Activated effector memory CD4-positive, alpha-beta T cell treated with Interleukin-2 at 50 U/mL for 16 hours (primary cell): Measurements from ENCODE around the gene GZMB.
"Not testable (repeated sequence)": the region's sequence is repeated elsewhere in the genome, so short reads cannot be mapped to it uniquely, and the experiment has no call there.

Experiments used
- DNase-seq: peaks from one replicate; pipeline ENCODE4 v3.0.0-alpha.2; 2020

The GZMB gene, protein sequence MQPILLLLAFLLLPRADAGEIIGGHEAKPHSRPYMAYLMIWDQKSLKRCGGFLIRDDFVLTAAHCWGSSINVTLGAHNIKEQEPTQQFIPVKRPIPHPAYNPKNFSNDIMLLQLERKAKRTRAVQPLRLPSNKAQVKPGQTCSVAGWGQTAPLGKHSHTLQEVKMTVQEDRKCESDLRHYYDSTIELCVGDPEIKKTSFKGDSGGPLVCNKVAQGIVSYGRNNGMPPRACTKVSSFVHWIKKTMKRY

DNA sequence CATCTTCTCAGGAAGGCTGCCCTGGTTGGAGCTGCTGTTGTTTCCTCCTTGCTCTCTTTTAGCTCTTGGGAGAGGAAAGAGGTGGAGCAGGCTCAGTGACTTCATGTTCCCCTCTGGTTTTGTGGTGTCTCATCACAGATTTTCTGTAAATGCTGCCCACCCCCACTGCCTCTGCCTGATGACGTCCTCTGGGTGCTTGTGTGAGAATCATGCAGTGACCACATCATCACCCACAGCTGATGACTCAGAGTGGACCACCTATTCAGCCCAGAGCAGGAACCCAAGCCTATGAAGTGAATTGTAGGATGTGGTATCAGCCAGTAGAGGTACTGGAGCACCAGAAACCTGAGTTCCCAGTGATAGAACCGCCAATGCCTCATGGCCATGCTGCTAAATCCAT lies at the start of gene GZMB:
Gene GZMB, minus strand, starts transcription at position 33 of the 400 bp plus-strand sequence. Its CDS starts 30 bp downstream, at position 3.
- peak; percentile 6 for DNase-seq

DNA sequence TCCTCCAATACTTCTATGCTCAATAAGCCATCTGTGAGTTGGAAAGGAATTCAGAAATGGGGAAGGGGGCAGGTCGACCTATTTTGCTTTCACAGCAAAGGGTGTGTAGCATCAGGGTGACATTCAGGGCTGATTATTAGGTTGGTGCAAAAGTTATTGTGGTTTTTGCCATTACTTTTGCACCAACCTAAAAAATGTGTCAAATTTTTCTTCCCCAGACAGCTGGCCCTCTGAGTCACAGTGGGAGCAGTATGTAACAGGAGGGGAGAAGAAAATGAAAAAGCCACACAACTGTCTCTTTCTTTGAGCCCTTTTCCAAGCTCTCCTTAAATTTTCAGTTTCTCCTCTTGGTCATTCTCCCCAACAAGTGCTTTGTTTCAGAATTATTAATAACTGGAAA lies 47.1 kb upstream of the GZMB start:
- DNase-seq, result no peak

DNA sequence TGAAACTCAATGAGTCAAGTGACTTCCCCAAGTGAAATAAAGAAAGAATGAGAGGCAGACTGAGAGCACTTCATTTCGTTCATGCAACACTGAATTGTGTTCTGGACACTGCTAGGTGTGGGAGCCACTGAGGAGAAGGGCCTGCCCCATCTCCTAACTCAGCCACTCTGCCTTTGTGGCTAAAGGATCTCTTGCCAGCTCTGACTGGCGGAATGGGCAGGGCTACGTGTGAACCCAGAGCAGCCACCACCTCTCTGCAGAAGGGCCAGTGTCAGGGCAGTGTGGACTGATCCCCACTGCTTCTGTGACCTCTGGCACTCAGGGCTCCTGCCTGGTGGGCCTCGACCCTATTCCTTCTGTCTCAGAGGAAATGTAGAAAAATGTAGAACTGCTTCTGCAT lies 46.5 kb upstream of the GZMB start:
- no peak for DNase-seq

DNA sequence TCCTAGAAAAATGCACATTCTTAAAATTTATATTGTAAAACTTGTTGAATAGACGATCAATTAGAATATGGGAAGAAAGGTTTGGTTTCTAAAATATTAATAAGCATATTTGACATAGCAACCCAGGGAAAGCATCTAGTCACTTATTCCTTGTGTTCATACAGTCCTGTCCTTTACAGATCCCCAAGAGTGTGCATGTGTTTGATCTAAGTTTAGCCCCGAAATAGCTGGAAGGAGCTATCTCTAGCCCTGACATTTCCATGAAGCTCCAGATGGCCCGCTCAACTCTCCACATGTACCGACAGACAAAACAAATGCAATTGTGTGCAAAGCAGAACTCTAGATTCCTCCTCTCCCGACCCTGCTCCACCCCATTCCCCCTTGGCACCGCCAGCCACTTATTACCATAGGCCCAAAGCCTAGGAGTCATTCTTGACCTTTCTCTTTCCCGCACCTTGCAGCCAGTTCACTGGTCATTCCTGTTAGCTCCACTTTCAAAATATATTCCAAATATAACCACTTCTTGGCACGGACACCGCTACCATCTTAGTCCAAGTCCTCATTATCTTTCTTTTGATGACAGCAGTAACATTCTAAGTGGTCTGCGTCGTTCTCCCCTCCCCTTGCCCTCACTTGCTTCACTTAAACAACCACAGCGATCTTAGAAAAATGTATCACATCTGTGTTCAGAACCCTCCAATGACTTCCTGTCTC lies 45.4 kb upstream of the GZMB start:
- DNase-seq, result no peak

DNA sequence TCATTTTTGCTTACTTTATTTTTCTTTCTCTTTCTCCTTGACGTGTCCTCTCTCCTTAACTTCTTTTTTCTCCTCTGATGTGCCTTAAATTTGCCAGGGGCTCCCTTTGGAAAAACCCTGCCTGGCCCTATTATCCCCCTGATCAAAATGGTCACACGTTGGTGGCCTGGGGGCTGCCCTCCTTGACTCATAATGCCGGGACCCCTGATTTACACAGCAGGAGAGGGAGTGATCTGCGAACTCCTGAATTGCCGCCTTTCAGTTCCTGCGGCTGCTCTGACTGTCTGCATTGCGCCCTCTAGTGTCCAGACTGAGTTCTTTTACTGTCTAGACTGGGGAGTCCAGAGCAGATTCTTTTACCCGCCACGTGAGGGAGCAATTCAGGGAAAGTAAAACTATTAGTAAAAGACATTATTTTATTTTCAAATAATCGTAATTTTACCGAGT lies 44.8 kb upstream of the GZMB start:
- DNase-seq, result peak; percentile 56

DNA sequence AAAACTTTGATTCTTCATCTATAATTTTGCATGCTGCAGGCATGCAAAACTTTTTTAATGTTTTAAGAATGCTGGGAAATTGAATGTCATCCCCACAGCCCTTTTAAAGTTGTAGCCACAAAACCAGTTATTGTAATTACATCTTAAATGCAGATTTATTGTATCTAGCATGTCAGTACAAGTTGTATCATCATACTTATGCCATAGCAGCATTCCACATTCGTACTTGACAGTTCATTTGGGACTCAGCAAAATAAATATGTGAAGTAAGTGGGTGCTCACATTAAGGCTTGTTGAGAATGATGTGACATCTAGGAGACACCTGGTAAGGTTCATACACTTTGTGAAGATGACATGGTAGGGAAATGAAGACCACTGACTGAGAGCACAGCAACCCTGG lies 44.0 kb upstream of the GZMB start:
- DNase-seq, result no peak

DNA sequence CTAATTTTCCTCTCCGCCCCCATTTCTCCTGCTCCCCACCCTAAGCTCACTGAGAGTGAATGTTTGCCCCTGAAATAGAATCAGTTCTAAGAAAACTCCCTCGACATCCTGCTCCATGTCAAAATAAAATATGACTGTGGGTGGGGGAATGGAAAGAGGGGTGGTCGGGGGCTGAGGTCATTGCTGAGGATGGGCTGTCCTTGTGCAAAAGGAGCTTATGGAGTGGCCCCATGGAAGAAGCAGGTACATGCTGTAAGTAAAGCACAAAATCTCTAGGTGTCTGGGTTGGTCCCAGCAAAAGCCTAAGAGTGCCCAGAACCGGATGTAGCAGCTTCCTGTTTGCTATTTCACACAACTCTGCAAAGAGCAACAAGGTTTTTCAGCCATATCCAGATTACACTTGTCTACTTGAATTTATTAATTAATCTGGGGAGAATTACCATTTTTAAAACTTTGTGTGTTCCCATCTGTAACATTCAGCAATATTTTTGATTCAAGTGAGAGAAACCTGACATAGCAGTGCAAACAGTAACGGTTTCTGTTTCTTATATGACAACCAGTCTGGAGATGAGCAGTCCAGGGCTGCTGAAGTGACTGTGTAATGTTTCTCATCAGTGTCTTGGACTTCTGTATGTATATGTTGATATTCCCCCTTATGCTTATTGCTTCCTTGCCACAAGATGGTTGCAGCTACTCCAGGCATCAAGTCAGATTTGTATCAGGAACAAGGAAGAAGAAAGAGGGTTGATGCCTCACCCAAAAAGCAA lies 40.4 kb upstream of the GZMB start:
- DNase-seq, result no peak

DNA sequence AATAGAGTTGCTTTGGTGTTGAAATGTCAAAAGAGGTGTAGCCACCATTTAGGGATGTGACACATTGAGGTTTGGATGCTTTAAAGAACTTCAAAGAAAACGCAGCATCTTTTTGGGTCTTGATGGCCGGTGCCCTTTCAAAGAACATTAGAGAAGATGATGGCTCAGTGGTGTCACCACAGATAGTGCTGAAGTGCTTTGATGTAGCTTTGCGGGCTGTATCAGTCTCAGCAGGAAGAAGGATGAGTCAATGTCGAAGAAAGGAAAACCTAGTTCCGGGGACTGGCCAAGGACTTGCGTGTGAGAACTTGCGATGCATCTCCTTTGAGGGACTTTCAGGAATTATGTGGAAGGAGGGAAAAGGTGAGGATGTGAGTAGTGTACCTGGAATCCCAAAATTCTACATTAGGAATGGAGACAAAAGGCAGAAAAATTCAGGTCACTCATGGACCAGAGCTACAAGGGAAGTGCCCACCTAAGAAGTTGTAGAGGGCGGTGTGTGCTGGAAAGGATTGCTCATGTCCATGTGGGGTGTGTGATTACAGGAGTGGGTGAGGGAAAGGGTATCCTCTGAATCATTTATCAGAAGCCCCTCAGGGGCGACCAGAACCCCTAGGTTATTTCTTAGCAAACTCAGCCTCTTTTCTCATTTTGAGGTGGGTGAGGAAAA lies 39.7 kb upstream of the GZMB start:
- DNase-seq, result peak; percentile 55

DNA sequence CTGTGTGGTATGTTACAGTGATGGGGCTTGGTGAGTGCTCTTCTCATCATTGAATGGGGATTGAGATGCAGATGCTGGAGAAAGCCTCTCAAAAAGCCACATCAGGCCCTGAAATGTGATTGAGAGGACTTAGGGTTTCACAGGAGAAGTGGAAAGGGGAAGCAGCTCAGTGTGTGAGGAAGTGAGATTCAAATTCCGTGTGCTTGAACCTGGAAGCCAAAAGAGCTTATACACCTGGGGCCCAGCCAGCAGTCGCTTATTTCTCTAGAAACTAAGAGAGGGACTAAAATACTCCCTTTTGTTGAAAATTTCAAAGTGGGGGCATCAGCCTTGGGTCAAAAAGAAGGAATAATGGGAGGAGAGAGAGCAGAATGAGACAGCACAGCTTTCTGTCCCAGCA lies 39.1 kb upstream of the GZMB start:
- DNase-seq, result no peak

DNA sequence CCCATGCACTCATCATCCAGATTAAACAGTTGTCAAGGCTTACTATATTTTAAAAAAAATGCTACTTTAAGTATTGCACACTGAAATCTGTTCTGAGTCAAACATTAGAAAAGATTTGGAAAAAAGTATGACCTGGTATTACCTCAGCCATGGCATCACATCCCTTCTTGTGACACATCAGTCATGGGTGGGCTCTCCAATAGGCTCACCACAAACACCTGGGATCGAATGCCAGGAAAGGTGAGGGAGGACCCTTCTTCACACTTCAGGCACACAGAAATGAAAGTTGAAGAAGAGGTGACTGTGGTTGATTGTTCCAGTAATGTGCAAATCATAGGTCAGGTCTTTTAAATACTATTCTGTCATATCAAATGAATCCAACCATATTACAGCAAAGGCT lies 36.6 kb upstream of the GZMB start:
- no peak for DNase-seq

DNA sequence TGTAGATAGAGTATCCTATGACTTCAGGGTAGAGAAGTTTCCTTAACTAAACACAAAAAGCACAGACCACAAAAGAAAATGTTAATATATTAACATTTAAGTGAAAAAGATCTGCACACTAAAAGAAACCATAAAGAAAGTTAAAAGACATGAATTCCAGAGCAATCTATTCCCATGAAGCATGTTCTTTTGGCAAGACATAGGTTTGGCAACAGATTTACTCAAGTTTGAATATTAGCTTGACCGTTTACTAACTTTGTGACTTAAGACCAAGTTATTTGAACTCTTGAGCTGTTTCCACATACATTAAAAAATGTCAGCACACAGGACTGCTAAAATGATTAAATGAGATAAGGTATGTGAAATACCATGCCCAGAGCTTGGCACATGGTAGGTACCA lies 35.7 kb upstream of the GZMB start:
- no peak for DNase-seq

DNA sequence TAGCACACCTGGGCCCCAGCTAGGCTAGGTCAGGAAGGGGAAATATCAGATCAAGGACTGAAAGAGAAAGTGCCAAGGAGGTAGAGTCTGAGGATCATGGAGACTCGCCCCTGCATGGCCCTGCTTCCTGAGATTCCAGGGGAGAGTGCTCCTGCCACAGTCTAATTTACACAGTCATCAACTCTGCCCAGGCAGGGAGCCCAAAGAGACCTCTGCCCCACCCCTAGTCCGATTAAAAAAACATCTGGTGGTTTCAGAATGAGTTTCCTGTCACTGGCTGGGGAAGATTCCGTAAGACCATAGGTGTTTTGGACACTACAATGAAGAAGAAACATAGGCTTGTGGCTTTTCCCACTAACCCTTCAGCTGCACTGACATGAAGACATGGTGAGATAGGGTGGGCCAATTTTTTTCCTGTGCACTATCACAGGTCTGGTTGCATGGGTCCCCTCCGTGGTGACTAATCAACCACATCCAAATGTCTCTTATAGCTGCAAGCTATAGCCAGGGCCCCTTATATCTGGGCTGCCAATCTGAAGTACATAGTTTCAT lies 31.5 kb upstream of the GZMB start:
- no peak for DNase-seq

DNA sequence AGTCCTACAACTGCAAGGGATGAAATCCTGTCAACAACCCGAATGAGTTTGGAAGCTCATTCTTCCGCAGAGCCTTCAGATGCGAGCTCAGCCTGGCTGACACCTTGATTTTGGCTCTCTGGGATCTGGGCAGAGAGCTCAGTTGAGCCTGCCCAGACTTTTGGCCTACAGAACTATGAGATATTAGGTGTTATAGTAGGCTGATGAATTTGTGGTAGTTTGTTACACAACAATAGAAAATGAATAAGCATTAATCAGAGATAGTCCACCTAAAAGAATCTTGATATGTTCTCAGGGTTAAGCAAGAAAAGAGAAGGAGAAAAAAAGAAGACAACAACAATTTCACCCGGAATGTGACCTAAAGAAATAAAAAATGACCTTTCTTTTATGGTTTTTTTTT lies 30.4 kb upstream of the GZMB start:
- DNase-seq, result no peak

DNA sequence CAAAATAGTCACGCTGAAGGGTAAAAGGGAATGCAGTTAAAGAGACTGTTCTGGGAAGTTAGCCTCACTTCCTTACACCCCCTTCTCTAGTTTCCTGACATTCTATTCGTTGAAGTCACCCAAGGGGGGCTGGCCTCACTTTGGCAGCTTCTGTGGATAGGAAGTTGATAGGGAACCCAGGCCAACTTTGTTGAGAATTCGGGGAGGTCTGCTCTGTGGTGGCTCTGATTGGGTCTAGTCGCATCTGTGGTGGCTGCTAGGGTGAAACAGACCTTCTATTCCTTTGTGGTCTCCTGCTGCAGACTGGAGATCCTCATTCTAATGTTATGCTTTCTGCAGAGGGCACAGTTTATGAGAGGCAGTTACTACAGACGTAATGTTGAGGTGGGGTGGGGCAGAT lies 28.8 kb upstream of the GZMB start:
- DNase-seq, result no peak

DNA sequence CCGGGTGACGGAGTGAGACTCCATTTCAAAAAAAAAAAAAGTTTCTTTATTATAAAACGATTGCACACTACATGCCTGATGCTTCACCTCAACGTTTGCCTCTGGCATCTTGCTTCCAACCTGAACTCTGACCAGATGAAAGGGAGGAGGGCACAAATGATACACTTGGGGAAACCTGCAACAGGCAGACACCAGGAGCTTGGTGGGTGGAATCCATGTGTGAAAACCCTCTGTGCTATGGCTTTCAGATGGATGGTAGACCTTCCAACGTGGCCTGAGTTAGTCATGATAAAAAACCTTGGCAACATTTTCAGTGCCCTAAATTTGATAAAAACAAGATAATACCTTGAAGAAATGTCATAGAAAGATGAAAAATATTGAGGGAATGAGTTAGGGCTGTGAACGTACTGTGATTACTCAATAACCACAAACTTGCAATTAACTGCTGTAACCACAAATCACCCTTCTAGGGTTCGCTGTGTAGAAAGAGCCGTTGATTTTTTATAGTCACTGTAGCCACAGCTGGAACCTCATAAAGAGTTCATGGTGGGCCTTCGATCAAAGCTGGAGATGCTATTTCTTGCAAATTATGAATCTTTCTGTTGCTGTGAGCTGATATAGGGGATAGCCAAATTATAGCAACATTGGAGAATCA lies 26.1 kb upstream of the GZMB start:
- DNase-seq, result no peak

DNA sequence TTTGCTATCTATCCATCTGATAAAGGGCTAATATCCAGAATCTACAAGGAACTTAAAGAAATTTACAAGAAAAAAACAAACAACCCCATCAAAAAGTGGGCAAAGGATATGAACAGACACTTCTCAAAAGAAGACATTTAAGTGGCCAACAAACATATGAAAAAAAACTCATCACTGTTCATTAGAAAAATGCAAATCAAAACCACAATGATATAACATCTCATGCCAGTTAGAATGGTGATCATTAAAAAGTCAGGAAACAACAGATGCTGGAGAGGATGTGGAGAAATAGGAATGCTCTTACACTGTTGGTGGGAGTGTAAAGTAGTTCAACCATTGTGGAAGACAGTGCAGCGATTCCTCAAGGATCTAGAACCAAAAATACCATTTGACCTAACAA lies 14.4 kb upstream of the GZMB start:
- not testable (repeated sequence) for DNase-seq

DNA sequence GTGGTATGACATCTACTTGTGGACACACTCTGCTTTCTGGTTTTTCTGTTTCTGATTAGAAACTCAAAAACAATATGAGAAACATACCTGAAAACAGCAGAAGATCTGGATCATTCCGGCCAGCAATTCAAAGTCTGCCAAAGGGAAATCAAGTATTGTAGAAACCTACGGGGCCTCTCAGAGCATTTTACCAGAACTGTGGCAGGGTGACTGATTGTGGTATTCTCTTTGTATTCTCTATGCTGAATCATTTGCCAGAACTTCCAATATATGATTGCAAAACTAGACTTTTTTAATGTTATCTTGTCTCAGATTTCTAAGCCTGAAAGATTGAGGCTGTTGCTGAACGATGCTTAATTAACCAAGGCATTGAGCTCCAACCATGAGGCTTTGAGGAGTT lies 5.9 kb upstream of the GZMB start:
- DNase-seq, result no peak

DNA sequence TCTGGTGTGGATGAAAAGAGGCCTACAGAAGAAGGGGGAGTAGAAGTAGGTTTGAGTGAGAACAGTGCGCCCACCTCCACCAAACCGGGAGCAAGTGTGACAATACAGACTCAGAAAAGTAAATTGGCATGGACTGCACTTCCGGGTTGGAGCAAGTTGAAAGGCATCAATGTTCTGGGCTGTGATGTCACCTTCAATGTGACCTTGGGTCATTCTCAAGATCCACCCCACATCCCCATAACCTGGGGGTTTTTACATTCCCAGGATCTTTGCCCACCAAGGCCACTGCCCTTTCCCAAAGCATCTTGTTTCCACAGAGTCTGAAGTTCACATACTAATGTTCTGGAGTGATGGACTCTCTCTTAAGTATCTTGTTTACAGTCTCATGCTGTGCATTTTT lies 5.3 kb upstream of the GZMB start:
- DNase-seq, result no peak

DNA sequence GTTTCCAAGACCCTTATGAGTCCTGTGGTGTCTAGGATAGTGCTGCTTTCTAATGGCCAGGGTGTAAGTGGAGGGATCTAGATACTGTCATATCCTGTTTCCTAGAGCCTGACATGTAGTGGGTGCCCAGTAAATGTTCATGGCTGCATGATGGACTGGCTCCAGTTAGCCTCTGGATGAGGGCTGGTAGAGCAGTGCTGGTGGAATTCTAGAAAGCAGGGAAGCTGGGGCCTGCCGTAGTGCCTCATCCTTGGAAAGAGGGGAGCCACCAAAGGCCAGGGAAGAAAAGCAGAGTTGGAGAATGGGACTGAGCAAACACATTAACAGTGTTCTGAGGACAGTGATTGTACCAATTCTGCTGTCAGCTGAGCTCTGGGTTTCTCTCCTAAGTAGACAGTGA lies 637 bp downstream of the GZMB start:
- no peak for DNase-seq

DNA sequence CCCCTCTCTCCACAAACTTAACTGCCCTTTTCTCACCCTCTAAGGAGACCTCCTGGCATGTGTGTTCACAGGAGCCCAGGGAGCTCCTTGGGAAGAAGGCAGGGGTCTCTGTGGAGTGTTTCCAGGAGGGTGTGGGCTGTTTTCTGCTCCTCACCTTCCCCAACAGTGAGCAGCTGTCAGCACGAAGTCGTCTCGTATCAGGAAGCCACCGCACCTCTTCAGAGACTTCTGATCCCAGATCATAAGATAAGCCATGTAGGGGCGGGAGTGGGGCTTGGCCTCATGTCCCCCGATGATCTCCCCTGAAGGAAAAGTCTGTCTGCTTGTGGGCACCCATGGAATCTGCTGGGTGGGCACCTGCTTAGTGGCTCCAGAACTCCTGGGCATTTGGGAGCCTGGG lies 1.2 kb downstream of the GZMB start:
- DNase-seq, result no peak

DNA sequence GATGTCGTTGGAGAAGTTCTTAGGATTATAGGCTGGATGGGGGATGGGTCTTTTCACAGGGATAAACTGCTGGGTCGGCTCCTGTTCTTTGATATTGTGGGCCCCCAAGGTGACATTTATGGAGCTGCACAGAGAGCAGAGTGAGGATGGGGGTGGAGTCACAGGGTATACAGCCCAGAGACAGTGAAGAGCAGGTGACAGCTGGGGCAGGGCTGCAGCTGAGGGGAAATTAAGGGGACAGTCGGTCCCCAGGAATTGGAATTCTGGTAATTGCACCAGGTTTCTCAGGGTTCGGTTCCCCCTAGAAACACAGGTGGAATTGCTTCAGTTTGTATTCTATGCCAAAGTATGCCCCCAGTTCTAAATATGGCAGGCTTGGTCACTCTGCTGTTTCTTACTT lies 1.7 kb downstream of the GZMB start:
- DNase-seq, result no peak

DNA sequence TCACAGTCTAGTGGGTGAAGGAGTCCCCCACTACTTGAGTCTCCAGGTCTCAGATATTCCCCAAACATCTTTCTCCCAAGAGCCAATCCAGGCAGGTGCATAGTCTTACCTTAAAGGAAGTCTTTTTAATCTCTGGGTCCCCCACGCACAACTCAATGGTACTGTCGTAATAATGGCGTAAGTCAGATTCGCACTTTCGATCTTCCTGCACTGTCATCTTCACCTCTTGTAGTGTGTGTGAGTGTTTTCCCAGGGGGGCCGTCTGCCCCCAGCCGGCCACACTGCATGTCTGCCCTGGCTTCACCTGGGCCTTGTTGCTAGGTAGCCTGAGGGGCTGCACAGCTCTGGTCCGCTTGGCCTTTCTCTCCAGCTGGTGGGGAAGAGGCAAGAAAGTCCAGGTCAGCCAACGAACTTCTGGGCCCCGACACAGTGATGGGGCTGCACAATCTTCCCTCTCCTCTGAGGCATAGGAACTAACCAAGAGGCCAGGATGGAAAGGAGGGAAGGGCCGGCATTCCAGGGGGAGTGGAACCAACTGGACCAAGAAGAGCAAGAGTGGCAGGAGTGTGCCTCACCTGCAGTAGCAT lies 2.1 kb downstream of the GZMB start:
- DNase-seq, result no peak
